LHCN-M2 (cell line): ENCODE results near the gene KIF16B. TPM values are rescaled to one million over a fixed set of nuclear protein-coding genes. Genes with fewer than 3 reads are reported as not detected.
"Not testable (repeated sequence)": the region's sequence is repeated elsewhere in the genome, so short reads cannot be mapped to it uniquely, and the experiment has no call there.

ENCODE experiments used
- DNase-seq: peaks from one replicate; pipeline ENCODE4 v3.0.0-alpha.2; 2012; ENCODE audit warnings: low read depth
- total RNA-seq: library from RNA; depleted of rRNA; stranded (reverse); fragments of >200 nt; gene quantifications from 2 replicates; pipeline ENCODE4 v1.2.3, GENCODE V29; 2014

KIF16B gene
- total RNA-seq, 1 experiment from 2014 or later = 8.6 TPM

GRCh38 chr20:16526433-16527380 is 46.5 kb downstream of the KIF16B start:
- peak; percentile 76 for DNase-seq

- DNase-seq = not testable (repeated sequence)
Measured at GRCh38 chr20:16522651-16523050, 50.6 kb downstream of the KIF16B start.

GRCh38 chr20:16520154-16520553 is 53.1 kb downstream of the KIF16B start:
- DNase-seq = no peak

GRCh38 chr20:16519673-16520072 is 53.6 kb downstream of the KIF16B start:
- not testable (repeated sequence) for DNase-seq

- DNase-seq = no peak
Measured at GRCh38 chr20:16518784-16519084, 54.5 kb downstream of the KIF16B start.

DNA sequence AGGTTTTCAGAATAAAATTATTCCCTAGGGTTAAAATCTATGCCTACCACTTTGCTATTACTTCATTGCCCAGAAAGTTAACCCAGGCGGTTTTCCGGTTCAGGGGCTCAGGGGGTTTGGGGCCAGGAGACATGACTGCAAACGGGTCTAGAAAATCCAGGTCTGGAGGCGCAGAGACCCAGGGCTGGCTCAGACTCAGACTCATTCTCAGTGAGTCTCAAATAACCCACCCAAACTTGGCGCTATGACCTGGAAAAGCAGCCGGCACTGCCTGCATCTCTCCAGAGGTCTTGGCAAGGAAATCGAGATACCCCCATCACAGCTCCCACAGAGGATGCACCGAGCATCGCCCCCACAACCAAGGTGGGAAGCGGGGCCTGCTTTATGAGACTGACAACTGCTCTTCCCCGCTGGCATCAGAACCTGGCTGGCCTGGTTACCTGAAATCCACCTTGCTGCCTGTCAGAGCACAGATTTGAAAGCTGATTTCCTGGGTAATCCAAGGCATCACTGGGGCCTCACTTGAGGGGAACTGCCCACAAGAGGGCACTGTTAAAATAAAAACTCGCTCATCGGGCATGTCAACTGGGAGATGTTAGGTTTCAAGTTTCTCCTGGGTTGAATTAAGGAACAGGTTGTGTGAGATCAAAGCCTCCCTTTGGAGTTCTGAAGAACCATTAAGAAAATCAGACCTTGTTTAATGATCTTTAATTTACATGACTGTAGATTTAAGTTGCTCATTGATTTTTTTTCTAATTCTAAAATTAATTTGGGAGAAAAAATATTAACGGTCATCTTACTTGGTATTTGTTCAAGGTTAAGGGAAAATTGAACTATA is 55.1 kb downstream of the KIF16B start:
- DNase-seq = peak; percentile 52

GRCh38 chr20:16516794-16517193 is 56.5 kb downstream of the KIF16B start:
- no peak for DNase-seq

DNA sequence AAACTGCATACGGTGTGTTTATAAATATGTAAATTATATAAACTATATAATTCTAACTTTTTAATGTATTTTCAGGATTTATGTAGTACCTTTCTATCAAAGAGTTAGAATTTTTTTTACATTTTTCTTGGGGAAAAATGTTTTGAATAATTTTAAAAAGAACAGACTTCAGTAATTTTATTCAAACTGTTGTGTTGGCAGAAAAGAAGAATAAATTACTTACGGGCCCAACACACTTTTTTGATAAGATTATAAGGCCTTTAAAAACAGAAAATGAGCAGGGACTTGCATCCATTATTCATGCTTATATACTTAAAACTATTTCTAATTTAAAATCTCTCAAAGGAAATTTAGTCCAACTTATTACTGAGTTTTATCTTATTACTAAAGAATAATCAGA is 58.2 kb downstream of the KIF16B start:
- DNase-seq = no peak

DNA sequence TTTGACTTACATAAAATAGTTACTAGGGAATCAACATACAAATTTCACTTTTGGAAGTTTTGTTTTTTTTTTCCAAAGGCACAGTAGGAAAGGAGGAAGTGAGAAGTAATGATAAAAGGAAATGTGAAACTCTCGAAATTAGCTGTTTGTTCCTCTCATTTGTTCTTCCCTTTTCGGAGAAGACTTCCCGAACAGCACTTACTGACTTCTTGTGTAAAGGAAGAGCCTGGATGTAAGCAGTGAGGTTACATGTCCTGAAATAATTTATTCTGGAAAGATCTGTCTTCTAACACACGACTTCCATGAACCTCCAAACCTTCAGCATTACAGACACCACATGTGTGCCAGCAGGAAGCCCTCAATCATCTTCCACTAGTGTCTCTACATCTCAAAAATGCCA is 59.1 kb downstream of the KIF16B start:
- no peak for DNase-seq

DNA sequence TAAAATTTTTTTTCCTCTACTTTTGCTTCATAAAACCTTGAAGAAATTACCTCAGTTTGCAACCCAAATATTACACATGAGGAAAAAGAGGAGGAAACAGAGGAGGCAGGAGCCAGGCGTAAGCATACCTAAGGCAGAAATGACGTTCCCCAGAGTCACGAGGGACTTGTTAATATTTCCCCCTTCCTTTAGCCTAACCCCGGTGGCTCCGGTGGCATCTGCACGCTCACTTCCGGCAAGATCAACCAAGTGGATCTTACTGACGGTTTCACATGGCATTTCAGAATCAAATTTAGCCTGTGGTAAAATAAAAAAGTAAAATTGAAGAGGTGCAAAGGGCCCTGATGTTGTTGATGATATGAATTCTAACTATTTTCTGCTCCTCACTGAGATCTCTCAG is 67.4 kb downstream of the KIF16B start:
- DNase-seq = no peak

DNA sequence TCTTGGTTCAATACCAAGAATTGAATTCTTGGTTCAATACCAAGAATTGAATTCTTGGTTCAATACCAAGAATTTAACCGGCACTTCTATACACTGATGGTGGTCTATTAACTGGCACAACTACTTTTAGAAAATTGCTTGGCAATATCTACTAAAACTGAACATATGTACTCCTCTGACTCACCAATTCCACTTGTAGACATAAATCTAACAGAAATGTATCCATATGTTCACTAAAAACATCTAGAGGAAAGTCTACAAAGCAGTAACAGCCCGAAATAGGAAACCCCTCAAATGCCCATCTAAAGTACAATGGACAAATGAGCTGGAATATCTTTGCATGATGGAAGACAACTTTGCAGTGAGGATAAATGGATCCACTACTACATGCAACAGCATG is 71.9 kb downstream of the KIF16B start:
- no peak for DNase-seq

- no peak for DNase-seq
Measured at GRCh38 chr20:16500197-16500596, 73.1 kb downstream of the KIF16B start.

DNA sequence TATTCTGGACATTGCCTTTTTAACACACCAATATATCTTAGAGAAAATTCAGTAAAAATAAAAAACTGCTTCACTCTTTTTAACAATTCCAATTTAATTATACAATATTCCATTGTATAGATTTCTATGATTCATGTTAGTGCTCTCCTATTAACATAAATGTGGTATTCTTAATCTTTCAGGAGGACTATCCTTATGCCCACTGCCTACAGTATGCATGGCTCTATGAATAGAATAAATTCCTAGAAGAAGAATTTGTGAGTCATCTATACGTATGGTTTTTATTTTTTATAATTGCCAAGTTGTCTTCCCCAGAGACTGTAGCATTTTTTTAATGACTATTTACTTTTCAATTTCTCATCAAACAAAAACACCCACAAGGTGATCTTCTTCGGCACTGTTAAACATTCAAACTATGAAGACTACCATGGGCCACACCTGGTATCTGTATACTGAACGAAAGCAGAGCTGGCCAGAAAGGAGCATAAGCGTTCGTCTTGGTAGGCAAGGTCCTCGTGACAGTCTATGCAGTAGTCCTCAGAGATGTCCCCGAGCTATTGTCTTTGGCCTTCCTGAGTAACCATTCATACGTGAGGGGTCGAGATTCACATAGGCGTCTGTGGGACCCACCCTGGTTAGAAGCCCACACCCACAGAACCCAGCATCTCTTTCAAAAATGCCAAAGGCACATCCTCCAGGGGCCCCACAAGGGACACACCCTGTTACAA is 74.6 kb downstream of the KIF16B start:
- no peak for DNase-seq

GRCh38 chr20:16497896-16498295 is 75.4 kb downstream of the KIF16B start:
- no peak for DNase-seq

DNA sequence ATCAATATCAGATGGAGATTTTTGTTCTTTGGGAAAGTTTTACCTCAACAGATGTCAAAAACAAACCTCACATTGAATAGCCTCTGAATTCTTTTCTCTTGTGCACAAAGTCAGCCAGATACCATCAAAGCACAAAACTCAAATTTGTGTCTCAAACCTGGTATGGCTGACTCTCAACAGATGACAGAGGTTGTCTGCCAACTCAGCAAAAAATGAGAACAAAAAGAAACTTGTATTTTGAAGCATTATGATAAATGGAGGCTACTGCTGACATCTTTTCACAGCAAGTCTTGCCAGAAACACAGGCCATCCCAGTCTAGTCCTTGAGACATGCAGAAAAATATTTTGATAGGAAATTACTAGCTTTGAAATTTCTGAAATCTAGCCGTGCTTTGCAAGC is 79.8 kb downstream of the KIF16B start:
- no peak for DNase-seq

DNA sequence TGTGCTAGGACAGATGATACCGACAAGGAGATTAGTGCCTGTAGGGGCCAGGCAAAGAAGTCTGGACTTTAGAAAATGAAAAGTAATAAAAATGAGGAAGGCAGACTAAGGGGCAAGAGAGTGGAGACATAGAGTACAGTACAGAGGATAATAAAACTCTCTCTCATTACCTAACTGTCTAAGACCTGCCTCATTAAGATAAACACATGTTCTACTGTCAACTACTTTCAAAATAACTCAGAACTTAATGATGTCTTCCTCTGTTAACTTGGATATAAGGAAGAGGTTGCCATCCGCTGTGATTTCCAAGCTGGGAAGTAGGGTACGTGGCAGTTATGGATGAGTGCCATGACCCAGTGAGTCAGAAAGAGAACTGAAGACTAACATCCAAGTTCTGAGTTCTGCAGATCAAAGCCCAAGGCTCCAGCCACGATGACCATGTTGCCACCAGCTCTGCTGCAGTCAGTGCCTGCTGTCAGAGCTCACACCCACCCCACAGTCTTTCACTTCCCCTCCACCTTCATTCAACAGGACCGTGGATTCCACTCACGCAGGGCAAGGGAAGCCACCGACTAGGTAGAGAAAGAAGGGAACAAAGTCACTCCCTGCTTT is 81.8 kb downstream of the KIF16B start:
- DNase-seq = no peak

- no peak for DNase-seq
Measured at GRCh38 chr20:16490696-16491095, 82.6 kb downstream of the KIF16B start.

DNA sequence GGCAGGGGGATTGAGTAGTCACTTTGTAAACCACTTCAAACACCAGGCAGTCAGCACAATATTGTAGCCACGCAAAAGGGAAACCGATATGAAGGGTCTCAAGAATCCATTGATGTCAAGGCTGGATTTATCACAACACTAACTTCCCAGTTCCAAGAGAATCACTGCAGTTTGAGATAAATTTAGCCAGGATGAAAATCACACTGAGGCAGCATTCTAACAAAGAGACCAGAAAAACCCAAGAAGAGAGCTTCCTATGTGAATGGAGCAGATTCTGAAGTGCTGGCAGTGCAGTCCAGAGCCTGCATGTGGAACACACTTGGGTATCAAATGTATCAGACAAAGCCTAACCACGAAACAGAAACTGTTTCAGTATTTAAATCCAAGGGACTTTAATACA is 84.6 kb downstream of the KIF16B start:
- DNase-seq = peak; percentile 19

DNA sequence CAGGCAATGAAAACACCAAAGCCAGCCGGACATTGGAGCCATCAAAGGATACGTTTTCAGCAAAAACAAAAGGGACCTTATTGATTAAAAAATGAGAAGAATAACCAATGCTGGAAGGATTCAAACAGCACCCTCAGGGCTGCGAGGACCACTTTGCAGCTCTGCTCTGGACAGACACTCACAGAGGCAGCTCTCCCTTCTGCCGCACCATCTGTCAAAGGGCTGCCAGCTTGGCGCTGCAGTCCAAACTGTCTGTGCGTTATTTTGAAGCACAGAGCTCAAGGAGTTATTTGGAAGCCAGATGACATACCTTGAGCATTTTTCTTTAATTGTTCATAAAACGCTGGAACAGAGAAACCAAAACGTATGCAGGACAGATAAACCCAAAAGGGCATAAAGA is 85.2 kb downstream of the KIF16B start:
- no peak for DNase-seq

DNA sequence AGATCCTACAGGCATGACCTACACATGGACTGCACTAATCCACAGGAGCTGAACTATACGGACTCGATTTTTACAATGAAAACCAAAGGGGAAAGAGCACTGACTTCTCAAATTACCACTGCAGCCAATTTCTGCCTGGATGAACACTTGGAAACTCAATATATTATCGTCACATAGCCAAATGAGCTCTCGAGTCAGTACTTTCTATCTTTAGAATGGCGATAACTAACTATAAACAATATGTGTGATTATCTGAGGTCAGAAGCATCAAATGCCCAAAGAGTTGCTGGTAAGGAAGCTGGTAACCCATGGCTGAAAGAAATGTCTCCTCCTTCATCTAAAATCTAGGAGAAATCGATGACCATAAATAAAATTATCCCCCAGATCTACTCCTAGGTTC is 86.7 kb downstream of the KIF16B start:
- DNase-seq = no peak

DNA sequence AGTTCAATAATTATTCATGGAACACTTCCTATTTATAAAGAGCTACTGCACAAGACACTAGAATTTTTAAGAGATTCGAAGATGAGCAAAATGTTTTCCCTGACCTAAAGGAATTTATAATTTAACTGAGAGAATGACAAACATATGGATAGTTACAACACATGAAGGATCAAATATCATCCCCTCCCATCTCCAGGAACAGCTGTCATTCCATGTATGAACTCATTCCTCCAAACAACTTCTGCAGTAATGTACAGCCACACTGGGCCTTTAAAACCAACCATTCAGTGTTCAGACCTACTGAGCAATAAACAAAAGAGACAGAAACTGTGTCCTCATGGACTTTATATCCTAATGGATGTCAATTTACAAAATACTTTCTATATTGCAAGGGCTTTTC is 87.8 kb downstream of the KIF16B start:
- peak; percentile 77 for DNase-seq

DNA sequence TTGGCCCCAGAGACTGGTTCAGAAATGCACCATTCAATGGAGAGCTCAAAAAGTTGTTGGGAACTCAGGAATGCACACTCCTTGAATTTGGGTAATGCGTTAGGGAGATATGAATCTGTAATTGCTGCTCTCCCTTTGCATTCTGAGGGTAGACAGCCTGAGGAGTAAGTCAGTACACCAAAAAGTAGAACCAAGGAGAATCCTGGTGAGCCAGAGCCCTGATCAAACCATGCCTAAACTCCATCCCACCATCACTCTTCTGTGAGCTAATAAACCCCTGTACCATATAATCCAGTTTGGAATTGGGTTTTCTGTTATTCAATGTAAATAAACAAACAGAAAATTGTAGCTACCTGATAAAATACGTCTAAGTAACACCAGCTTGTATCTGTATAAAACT is 90.2 kb downstream of the KIF16B start:
- no peak for DNase-seq
